Neural cell (in vitro differentiated cells): ENCODE measurements around the gene FHDC1. TPM values are rescaled to one million over a fixed set of nuclear protein-coding genes. Genes with fewer than 3 reads are reported as not detected.

ENCODE experiments used
- H2AFZ ChIP-seq: fragments of 200-600, 300-800 bp; sonication (generic), shearing (Covaris generic); 2 replicates; pipeline ENCODE4 v1.6.0; 2014; ENCODE audit warnings: low read depth, mild to moderate bottlenecking, antibody characterized with exemption, low read length, moderate library complexity
- H3F3A ChIP-seq: fragments of 200-600 bp; shearing (Covaris generic); 2 replicates; pipeline ENCODE4 v1.6.1; 2016; ENCODE audit warnings: mild to moderate bottlenecking, moderate library complexity, mixed read lengths, antibody characterized with exemption, low read length; ENCODE audit not compliant: insufficient read depth, poor library complexity, severe bottlenecking
- H3K27ac ChIP-seq: fragments of 200-600, 300-800 bp; sonication (generic), shearing (Covaris generic); 2 replicates; pipeline ENCODE4 v1.5.1; 2014; ENCODE audit warnings: mild to moderate bottlenecking, low read length, moderate library complexity
- H3K27me3 ChIP-seq: fragments of 300-800, 200-600 bp; sonication (generic), shearing (Covaris generic); 2 replicates; pipeline ENCODE4 v1.6.0; 2014; ENCODE audit warnings: mild to moderate bottlenecking, low read depth, low read length, moderate library complexity; ENCODE audit not compliant: insufficient read depth
- H3K36me3 ChIP-seq: fragments of 300-800, 200-600 bp; sonication (generic), shearing (Covaris generic); 2 replicates; pipeline ENCODE4 v1.5.1; 2014; ENCODE audit warnings: mild to moderate bottlenecking, antibody characterized with exemption, low read length, moderate library complexity; ENCODE audit not compliant: insufficient read depth
- H3K4me2 ChIP-seq: fragments of 300-800, 200-600 bp; sonication (generic), shearing (Covaris generic); 2 replicates; pipeline ENCODE4 v1.6.0; 2014; ENCODE audit warnings: mild to moderate bottlenecking, low read length
- H3K4me3 ChIP-seq: fragments of 300-800, 200-600 bp; sonication (generic), shearing (Covaris generic); 2 replicates; pipeline ENCODE4 v1.5.1; 2014; ENCODE audit warnings: mild to moderate bottlenecking, low read length, moderate library complexity
- H3K79me2 ChIP-seq: fragments of 200-600 bp; shearing (Covaris generic); replicated peaks from 2 replicates; pipeline ENCODE4 v1.6.0; 2014; ENCODE audit warnings: mild to moderate bottlenecking, low read length, moderate library complexity; ENCODE audit not compliant: insufficient read depth
- H3K9ac ChIP-seq: fragments of 300-800, 200-600 bp; sonication (generic), shearing (Covaris generic); 2 replicates; pipeline ENCODE4 v1.6.1; 2016; ENCODE audit warnings: mild to moderate bottlenecking, low read length, mixed read lengths
- H3K9me2 ChIP-seq: fragments of 200-600 bp; shearing (Covaris generic); 2 replicates; pipeline ENCODE4 v1.6.1; 2016; ENCODE audit warnings: mild to moderate bottlenecking, low read length, mixed read lengths; ENCODE audit not compliant: insufficient read depth
- H3K9me3 ChIP-seq: fragments of 200-600, 300-800 bp; sonication (generic), shearing (Covaris generic); 2 replicates; pipeline ENCODE4 v1.6.1; 2016; ENCODE audit warnings: mild to moderate bottlenecking, mixed run types, low read length, moderate library complexity, mixed read lengths
- H4K20me1 ChIP-seq: fragments of 200-600 bp; shearing (Covaris generic); 2 replicates; pipeline ENCODE4 v1.6.1; 2016; ENCODE audit warnings: mild to moderate bottlenecking, mixed run types; ENCODE audit not compliant: insufficient read depth
- CTCF ChIP-seq: fragments of 450-650 bp; IDR thresholded peaks from 2 replicates; pipeline ENCODE4 v1.5.1; 2014; ENCODE audit warnings: antibody characterized with exemption, mild to moderate bottlenecking, moderate library complexity; ENCODE audit not compliant: poor library complexity, severe bottlenecking
- EP300 ChIP-seq: fragments of 450-650 bp; conservative IDR thresholded peaks from 2 replicates; pipeline ENCODE4 v1.6.1; 2014; ENCODE audit warnings: antibody characterized with exemption, mild to moderate bottlenecking, moderate library complexity; ENCODE audit not compliant: poor library complexity, severe bottlenecking
- EZH2 ChIP-seq: fragments of 200-600, 300-800 bp; shearing (Covaris generic), sonication (generic); IDR thresholded peaks from 2 replicates; pipeline ENCODE4 v1.6.1; 2014; ENCODE audit warnings: antibody characterized with exemption, low read length, borderline replicate concordance, mild to moderate bottlenecking; ENCODE audit not compliant: insufficient read depth, poor library complexity, severe bottlenecking
- MXI1 ChIP-seq: fragments of 450-650 bp; conservative IDR thresholded peaks from 2 replicates; pipeline ENCODE4 v1.6.1; 2014; ENCODE audit warnings: antibody characterized with exemption, mild to moderate bottlenecking; ENCODE audit not compliant: poor library complexity, severe bottlenecking
- POLR2AphosphoS5 ChIP-seq: IDR thresholded peaks from 2 replicates; pipeline ENCODE4 v1.6.1; 2012
- RAD21 ChIP-seq: fragments of 450-650 bp; conservative IDR thresholded peaks from 2 replicates; pipeline ENCODE4 v1.6.1; 2014; ENCODE audit warnings: antibody characterized with exemption, mild to moderate bottlenecking, moderate library complexity
- SMC3 ChIP-seq: fragments of 450-650 bp; conservative IDR thresholded peaks from 2 replicates; pipeline ENCODE4 v1.6.1; 2014; ENCODE audit warnings: antibody characterized with exemption, mild to moderate bottlenecking, moderate library complexity; ENCODE audit not compliant: poor library complexity
- TAF1 ChIP-seq: IDR thresholded peaks from 2 replicates; pipeline ENCODE4 v1.6.1; 2012; ENCODE audit warnings: low read depth
- polyA plus RNA-seq: library from polyadenylated mRNA; depleted of rRNA; stranded (reverse); fragments of >200 nt; gene quantifications from 2 replicates; pipeline ENCODE4 v1.2.3, GENCODE V29; 2014
- TF ChIP-seq, protein P1 (sequence below): IDR thresholded peaks from 2 replicates; pipeline ENCODE4 v1.6.1; 2012; ENCODE audit warnings: borderline replicate concordance

Gene FHDC1
- polyA plus RNA-seq, 1 donor from 2014 or later, result 11.4 TPM

- no peak overlapping the region for H2AFZ ChIP-seq
- H3K4me2 ChIP-seq, result no peak overlapping the region
- no peaks in the 10 kb centered on the region for H3K9me2 ChIP-seq
These were observed 4.3 kb downstream of the FHDC1 start for GRCh38 chr4:152940461-152940860.

DNA sequence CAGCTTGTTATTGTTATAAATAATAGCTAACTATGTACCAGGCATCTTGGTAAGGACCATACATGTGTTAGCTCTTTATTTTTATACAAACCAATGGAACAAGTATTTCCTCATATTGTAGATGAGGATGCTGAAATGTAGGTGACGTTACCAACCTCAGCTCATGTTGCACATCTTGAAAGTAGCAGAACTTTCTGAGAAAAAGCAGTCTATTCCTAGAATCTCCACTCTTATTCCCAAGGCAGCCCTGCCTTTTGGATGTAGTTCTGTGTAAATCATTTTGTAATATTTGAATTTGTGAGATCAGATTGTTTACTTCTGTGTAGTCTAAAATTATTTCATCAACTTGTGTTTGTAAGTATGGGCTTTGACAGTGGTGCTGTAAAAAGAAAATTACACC, 5.3 kb downstream of the FHDC1 start:
- TF ChIP-seq RAD21 (no peak), POLR2AphosphoS5 (no peak), CTCF (no peak), SMC3 (no peak), EP300 (no peak), TAF1 (no peak), MXI1 (no peak), EZH2 (no peak)
- TF ChIP-seq, protein P1, sequence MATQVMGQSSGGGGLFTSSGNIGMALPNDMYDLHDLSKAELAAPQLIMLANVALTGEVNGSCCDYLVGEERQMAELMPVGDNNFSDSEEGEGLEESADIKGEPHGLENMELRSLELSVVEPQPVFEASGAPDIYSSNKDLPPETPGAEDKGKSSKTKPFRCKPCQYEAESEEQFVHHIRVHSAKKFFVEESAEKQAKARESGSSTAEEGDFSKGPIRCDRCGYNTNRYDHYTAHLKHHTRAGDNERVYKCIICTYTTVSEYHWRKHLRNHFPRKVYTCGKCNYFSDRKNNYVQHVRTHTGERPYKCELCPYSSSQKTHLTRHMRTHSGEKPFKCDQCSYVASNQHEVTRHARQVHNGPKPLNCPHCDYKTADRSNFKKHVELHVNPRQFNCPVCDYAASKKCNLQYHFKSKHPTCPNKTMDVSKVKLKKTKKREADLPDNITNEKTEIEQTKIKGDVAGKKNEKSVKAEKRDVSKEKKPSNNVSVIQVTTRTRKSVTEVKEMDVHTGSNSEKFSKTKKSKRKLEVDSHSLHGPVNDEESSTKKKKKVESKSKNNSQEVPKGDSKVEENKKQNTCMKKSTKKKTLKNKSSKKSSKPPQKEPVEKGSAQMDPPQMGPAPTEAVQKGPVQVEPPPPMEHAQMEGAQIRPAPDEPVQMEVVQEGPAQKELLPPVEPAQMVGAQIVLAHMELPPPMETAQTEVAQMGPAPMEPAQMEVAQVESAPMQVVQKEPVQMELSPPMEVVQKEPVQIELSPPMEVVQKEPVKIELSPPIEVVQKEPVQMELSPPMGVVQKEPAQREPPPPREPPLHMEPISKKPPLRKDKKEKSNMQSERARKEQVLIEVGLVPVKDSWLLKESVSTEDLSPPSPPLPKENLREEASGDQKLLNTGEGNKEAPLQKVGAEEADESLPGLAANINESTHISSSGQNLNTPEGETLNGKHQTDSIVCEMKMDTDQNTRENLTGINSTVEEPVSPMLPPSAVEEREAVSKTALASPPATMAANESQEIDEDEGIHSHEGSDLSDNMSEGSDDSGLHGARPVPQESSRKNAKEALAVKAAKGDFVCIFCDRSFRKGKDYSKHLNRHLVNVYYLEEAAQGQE, result no peak
- no peaks in the 10 kb centered on the region for H3K9me2 ChIP-seq
- H4K20me1 ChIP-seq, result peaks cover 4% of the 10 kb centered on the region
- peaks cover 15% of the 10 kb centered on the region for H3K79me2 ChIP-seq
- no peak overlapping the region for H3K27ac ChIP-seq
- H3K4me3 ChIP-seq, result no peak overlapping the region
- no peaks in the 10 kb centered on the region for H3K9me3 ChIP-seq
- H3K36me3 ChIP-seq, result peaks cover 4% of the 10 kb centered on the region
- no peak overlapping the region for H3K9ac ChIP-seq
- no peak overlapping the region for H3K4me2 ChIP-seq
- no peaks in the 10 kb centered on the region for H3F3A ChIP-seq
- peaks cover 12% of the 10 kb centered on the region for H3K27me3 ChIP-seq
- H2AFZ ChIP-seq, result no peak overlapping the region

More at GRCh38 chr4:152940461-152940860, 4.3 kb downstream of the FHDC1 start:
- H3F3A ChIP-seq, result no peaks in the 10 kb centered on the region
- peaks cover 12% of the 10 kb centered on the region for H3K27me3 ChIP-seq
- H3K4me3 ChIP-seq, result no peak overlapping the region
- no peak for TF ChIP-seq POLR2AphosphoS5
- H3K79me2 ChIP-seq, result peaks cover 15% of the 10 kb centered on the region
- no peak overlapping the region for H3K9ac ChIP-seq
- no peaks in the 10 kb centered on the region for H3K9me3 ChIP-seq
- no peaks in the 10 kb centered on the region for H3K36me3 ChIP-seq
- peaks cover 4% of the 10 kb centered on the region for H4K20me1 ChIP-seq
- no peak overlapping the region for H3K27ac ChIP-seq

- Histone ChIP-seq H3K4me3 (no peak overlapping the region), H3F3A (no peaks in the 10 kb centered on the region), H3K9me3 (no peaks in the 10 kb centered on the region), H3K27me3 (peaks cover 12% of the 10 kb centered on the region), H2AFZ (no peak overlapping the region), H4K20me1 (peaks cover 4% of the 10 kb centered on the region), H3K9me2 (no peaks in the 10 kb centered on the region), H3K27ac (no peak overlapping the region), H3K79me2 (peaks cover 15% of the 10 kb centered on the region), H3K9ac (no peak overlapping the region), H3K36me3 (peaks cover 4% of the 10 kb centered on the region), H3K4me2 (no peak overlapping the region)
- no peak for TF ChIP-seq MXI1
- no peak for TF ChIP-seq POLR2AphosphoS5
- TF ChIP-seq, protein P1, result no peak
- no peak for TF ChIP-seq EZH2
- TF ChIP-seq CTCF, result no peak
- no peak for TF ChIP-seq SMC3
- no peak for TF ChIP-seq EP300
These were observed 6.2 kb downstream of the FHDC1 start for GRCh38 chr4:152942346-152942745.
